Measurements from ENCODE around the gene GOLGA8T.
"Not testable (repeated sequence)": the region's sequence is repeated elsewhere in the genome, so short reads cannot be mapped to it uniquely, and the experiment has no call there.

- TF ChIP-seq, protein P1, sequence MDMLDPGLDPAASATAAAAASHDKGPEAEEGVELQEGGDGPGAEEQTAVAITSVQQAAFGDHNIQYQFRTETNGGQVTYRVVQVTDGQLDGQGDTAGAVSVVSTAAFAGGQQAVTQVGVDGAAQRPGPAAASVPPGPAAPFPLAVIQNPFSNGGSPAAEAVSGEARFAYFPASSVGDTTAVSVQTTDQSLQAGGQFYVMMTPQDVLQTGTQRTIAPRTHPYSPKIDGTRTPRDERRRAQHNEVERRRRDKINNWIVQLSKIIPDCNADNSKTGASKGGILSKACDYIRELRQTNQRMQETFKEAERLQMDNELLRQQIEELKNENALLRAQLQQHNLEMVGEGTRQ (IDR thresholded peaks at IDR 0.05): not testable (repeated sequence)
- TF ChIP-seq, protein P2, sequence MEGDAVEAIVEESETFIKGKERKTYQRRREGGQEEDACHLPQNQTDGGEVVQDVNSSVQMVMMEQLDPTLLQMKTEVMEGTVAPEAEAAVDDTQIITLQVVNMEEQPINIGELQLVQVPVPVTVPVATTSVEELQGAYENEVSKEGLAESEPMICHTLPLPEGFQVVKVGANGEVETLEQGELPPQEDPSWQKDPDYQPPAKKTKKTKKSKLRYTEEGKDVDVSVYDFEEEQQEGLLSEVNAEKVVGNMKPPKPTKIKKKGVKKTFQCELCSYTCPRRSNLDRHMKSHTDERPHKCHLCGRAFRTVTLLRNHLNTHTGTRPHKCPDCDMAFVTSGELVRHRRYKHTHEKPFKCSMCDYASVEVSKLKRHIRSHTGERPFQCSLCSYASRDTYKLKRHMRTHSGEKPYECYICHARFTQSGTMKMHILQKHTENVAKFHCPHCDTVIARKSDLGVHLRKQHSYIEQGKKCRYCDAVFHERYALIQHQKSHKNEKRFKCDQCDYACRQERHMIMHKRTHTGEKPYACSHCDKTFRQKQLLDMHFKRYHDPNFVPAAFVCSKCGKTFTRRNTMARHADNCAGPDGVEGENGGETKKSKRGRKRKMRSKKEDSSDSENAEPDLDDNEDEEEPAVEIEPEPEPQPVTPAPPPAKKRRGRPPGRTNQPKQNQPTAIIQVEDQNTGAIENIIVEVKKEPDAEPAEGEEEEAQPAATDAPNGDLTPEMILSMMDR (IDR thresholded peaks at IDR 0.05): not testable (repeated sequence)
These were observed 54.9 kb downstream of the GOLGA8T start for GRCh38 chr15:30189754-30190153.

Measured in A549 (cell line).